MCF 10A (cell line): Measurements from ENCODE around the gene ACTL6A. TPM values are rescaled to one million over a fixed set of nuclear protein-coding genes. Genes with fewer than 3 reads are reported as not detected.

Experiments
- BruUV-seq: library from RNA; stranded (reverse); fragments of 400-500 nt; replicated peaks from 2 replicates; lab custom pipeline; 2021; lab: Mats Ljungman, UMichigan
- CTCF ChIA-PET: fragments of 300-600 bp; sonication (Branson Sonifier 250); formaldehyde crosslinking; extraction: SDS; loops from one replicate; lab custom pipeline; 2021; ENCODE audit warnings: antibody characterized with exemption, inconsistent platforms; lab: Yijun Ruan, JAX
- POLR2A ChIA-PET: fragments of 300-600, 350-650 bp; sonication (Branson Sonifier 250); formaldehyde crosslinking; extraction: SDS; loops from one replicate; lab custom pipeline; 2020; ENCODE audit warnings: antibody characterized with exemption, inconsistent platforms; lab: Yijun Ruan, JAX
- DNase-seq: peaks from one replicate; pipeline ENCODE4 v3.0.0-alpha.2; 2018; ENCODE audit not compliant: unreplicated experiment
- H3K27ac Mint-ChIP-seq: one replicate; pipeline ENCODE4 v1.8.0; 2022; ENCODE audit warnings: mild to moderate bottlenecking, low read depth, mixed read lengths; ENCODE audit not compliant: unreplicated experiment
- H3K27me3 Mint-ChIP-seq: one replicate; pipeline ENCODE4 v1.8.0; 2022; ENCODE audit warnings: mixed read lengths; ENCODE audit not compliant: insufficient read depth, unreplicated experiment
- H3K36me3 Mint-ChIP-seq: one replicate; pipeline ENCODE4 v1.8.0; 2022; ENCODE audit warnings: mild to moderate bottlenecking, moderate library complexity, mixed read lengths; ENCODE audit not compliant: insufficient read depth, unreplicated experiment
- H3K4me1 Mint-ChIP-seq: one replicate; pipeline ENCODE4 v1.8.0; 2022; ENCODE audit warnings: mixed read lengths; ENCODE audit not compliant: insufficient read depth, unreplicated experiment
- H3K4me3 Mint-ChIP-seq: one replicate; pipeline ENCODE4 v1.8.0; 2022; ENCODE audit warnings: mild to moderate bottlenecking, moderate library complexity, mixed read lengths; ENCODE audit not compliant: unreplicated experiment
- H3K9me3 Mint-ChIP-seq: one replicate; pipeline ENCODE4 v1.8.0; 2022; ENCODE audit warnings: mixed read lengths; ENCODE audit not compliant: unreplicated experiment
- CTCF ChIP-seq: fragments of 200-600 bp; IDR thresholded peaks from one replicate; pipeline ENCODE4 v1.8.0; 2022; ENCODE audit warnings: antibody characterized with exemption, mild to moderate bottlenecking; ENCODE audit not compliant: unreplicated experiment
- intact Hi-C: fragments of 100-400 bp; cut with micrococcal nuclease; formaldehyde crosslinking; loops from 2 replicates; pipeline ENCODE4 v1.14.1; 2022
- total RNA-seq: library from RNA; stranded (reverse); gene quantifications from 2 replicates; pipeline ENCODE4 v1.2.3, GENCODE V29; 2022

The ACTL6A gene
- total RNA-seq, 1 experiment from 2014 or later, result 57.1 TPM

DNA sequence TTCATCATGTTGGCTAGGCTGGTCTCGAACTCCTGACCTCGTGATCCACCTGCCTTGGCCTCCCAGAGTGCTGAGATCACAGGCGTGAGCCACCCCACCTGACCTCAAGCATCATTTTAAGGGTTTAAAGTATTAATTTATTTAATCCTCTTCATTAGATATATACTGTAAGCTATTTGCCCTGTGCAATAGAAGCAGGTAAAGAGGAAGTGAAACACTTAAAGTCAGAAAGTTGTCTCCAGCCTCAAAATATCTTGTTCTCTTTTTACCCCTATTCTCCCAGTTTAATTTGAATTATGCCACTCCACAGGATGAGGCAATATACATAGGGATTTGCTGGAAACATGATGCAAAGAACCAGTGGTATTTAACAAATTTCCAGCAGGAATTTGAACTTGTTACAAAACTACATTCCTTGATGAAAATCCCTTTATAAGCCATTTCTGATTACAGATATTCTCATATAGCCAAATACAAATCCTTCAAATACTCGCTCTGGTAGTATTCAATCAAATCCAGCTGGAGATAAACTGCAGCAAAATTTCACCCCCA, 43.9 kb downstream of the ACTL6A start:
- no peak for TF ChIP-seq CTCF
- POLR2A ChIA-PET, result interaction anchor here (1.1 kb wide), 1 partner anchor 10 kb away, joined by 4 read pairs; no protein-coding TSS in a partner anchor
- Mint-ChIP-seq H3K27ac (no peak overlapping the region), H3K4me1 (peaks cover 9% of the 10 kb centered on the region), H3K27me3 (no peaks in the 10 kb centered on the region), H3K36me3 (peaks cover 29% of the 10 kb centered on the region), H3K4me3 (peak overlapping the region; percentile 38), H3K9me3 (no peaks in the 10 kb centered on the region)
- DNase-seq, result no peak
- BruUV-seq, result no TSS peak
- CTCF ChIA-PET, result interaction anchor here (0.7 kb wide), 1 partner anchor 283 kb away, joined by 3 read pairs; no protein-coding TSS in a partner anchor
- intact Hi-C loops, result no loop called here

DNA sequence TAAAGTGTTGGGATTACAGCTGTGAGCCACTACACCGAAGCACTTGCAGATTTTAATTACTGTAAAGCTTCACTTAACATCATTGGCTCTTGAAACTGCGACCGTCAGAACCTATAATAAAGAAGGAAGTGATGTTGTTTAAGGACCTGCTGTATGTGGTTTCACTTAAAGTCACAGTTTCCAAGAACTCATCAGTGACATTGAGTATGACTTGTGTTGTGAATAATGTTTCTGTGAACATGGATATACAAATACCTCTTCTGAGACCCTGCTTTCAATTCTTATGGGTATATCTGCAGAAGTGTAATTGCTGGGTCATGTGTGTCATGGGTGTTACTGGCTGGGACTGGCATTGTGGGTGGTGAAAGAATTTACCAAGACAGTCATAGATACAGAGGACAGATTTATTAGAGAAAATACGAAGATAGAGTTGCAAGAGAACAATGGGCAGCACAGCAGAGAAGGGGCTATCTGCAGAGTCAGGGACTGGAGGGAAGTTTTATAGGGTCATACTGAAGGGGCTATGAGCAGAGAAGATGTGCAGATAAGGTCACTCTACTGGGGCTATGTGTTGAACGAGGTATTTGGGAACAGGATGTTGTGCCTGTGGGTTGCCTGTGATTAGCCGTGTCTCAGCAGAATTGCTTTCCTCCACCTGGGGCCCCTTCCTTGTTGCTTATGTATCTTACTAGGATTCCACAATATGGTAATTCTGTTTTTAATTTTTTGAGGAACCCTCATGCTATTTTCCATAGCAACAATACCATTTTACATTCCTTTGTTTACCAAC, 46.4 kb downstream of the ACTL6A start:
- Mint-ChIP-seq H3K27ac (no peak overlapping the region), H3K36me3 (peaks cover 24% of the 10 kb centered on the region), H3K9me3 (no peaks in the 10 kb centered on the region), H3K4me3 (no peak overlapping the region), H3K27me3 (no peaks in the 10 kb centered on the region), H3K4me1 (peaks cover 14% of the 10 kb centered on the region)
- no TSS peak for BruUV-seq
- ChIA-PET CTCF (no interaction called here), POLR2A (interaction anchor here (1.2 kb wide), 1 partner anchor 10 kb away, joined by 3 read pairs; no protein-coding TSS in a partner anchor)
- intact Hi-C loops, result no loop called here
- DNase-seq, result no peak
- no peak for TF ChIP-seq CTCF

DNA sequence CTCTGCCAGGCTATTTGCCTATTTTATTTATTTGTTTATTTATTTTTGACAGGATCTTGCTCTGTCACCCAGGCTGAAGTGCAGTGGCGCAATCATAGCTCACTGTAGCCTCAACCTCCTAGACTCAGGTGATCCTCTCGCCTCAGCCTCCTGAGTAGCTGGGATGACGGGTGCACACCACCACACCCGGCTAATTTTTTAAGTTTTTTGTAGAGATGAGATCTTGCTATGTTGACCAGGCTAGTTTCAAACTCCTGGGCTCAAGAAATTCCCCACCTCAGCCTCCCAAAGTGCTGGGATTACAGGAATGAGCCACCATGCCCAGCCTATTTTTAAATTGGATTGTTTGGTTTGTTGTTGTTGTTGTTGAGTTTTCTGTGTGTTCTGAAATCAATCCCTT, 47.3 kb downstream of the ACTL6A start:
- Mint-ChIP-seq H3K9me3 (no peaks in the 10 kb centered on the region), H3K27ac (no peak overlapping the region), H3K4me1 (peaks cover 14% of the 10 kb centered on the region), H3K4me3 (no peak overlapping the region), H3K36me3 (peaks cover 24% of the 10 kb centered on the region), H3K27me3 (no peaks in the 10 kb centered on the region)
- no peak for TF ChIP-seq CTCF
- no TSS peak for BruUV-seq
- CTCF ChIA-PET, result no interaction called here
- intact Hi-C loops, result no loop called here
- POLR2A ChIA-PET, result no interaction called here
- DNase-seq, result no peak

GRCh38 chr3:179613807-179614206, 51.1 kb downstream of the ACTL6A start:
- Mint-ChIP-seq H3K4me3 (no peak overlapping the region), H3K27ac (no peak overlapping the region), H3K36me3 (peaks cover 19% of the 10 kb centered on the region), H3K4me1 (peaks cover 5% of the 10 kb centered on the region), H3K27me3 (no peaks in the 10 kb centered on the region), H3K9me3 (no peaks in the 10 kb centered on the region)
- no peak for TF ChIP-seq CTCF
- POLR2A ChIA-PET, result no interaction called here
- no peak for DNase-seq
- no TSS peak for BruUV-seq
- intact Hi-C loops, result no loop called here
- CTCF ChIA-PET, result interaction anchor here (0.6 kb wide), 1 partner anchor 13 kb away, joined by 3 read pairs; no protein-coding TSS in a partner anchor
